GM19043 (cell line): ENCODE data around the gene ZNF808.
"Not testable (repeated sequence)": the region's sequence is repeated elsewhere in the genome, so short reads cannot be mapped to it uniquely, and the experiment has no call there.

Source experiments
- ATAC-seq: cut with Tn5 transposase; IDR thresholded peaks from one replicate; pipeline ENCODE4 v1.9.1; 2021; ENCODE audit warnings: low read depth; ENCODE audit not compliant: unreplicated experiment

Gene ZNF808

DNA sequence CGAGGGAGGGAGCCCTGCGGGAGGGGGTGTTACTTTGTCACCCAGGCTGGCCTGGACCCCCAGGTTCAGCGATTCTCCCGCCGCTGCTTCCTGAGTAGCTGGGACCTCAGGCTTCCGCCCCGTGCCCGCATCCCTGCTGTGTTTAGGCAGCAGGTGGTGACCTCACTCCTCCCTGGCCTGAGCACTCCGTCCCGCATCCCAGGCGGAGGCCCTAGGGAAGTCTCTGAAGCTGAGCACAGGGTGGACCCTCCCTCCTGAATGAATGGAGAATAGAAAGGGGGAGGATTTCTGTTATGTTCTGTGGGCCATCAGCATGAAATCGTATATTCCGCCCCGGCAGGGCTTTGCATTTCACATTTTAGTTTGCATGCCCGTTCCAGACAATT is 7.9 kb downstream of the ZNF808 start:
- ATAC-seq: not testable (repeated sequence)

- peak; percentile 55 for ATAC-seq
These were observed 8.4 kb downstream of the ZNF808 start for GRCh38 chr19:52535771-52536447.

DNA sequence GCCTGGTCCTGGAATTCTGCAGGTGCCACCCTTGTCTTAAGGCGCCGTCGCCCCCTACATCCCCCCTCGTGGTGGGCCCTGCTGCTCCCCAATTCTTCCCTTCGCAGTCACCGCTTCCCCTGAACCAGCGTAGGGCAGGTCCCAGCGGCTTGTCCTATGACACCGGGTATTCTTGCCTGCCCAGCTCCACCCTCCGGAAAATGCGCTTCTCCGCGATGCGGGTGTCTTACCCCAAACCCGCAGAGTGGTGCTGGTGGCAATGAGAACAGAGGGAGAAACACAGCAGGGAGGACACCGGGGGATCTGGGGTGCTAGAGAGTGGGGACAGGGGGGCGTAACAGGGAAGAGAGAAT is 9.0 kb downstream of the ZNF808 start:
- peak; percentile 41 for ATAC-seq

- ATAC-seq: not testable (repeated sequence)
These were observed 11.3 kb downstream of the ZNF808 start for GRCh38 chr19:52538815-52539214.

GRCh38 chr19:52541176-52541575 is 13.7 kb downstream of the ZNF808 start:
- not testable (repeated sequence) for ATAC-seq

DNA sequence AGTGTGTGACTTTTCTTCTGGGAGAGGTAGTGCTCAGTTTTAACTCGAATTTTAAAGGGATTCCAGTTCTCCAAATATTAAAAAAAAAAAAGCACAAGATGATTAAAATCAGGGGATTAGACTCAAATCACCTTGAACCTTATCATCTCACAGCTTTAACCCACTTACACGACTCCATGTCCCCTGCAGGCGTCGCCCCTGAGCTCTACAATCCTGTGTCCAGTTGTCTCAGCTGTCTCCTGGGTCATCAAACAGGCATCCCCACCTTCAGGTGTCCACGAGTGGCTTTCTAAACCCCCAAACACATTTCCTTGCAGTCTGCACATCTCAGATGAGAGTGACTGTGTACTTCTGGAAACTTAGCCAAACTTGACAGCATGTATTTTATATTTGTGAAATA is 14.1 kb downstream of the ZNF808 start:
- ATAC-seq: no peak

GRCh38 chr19:52542541-52542940 is 15.1 kb downstream of the ZNF808 start:
- ATAC-seq: not testable (repeated sequence)

- no peak for ATAC-seq
These were observed 15.7 kb downstream of the ZNF808 start for GRCh38 chr19:52542984-52543664.

DNA sequence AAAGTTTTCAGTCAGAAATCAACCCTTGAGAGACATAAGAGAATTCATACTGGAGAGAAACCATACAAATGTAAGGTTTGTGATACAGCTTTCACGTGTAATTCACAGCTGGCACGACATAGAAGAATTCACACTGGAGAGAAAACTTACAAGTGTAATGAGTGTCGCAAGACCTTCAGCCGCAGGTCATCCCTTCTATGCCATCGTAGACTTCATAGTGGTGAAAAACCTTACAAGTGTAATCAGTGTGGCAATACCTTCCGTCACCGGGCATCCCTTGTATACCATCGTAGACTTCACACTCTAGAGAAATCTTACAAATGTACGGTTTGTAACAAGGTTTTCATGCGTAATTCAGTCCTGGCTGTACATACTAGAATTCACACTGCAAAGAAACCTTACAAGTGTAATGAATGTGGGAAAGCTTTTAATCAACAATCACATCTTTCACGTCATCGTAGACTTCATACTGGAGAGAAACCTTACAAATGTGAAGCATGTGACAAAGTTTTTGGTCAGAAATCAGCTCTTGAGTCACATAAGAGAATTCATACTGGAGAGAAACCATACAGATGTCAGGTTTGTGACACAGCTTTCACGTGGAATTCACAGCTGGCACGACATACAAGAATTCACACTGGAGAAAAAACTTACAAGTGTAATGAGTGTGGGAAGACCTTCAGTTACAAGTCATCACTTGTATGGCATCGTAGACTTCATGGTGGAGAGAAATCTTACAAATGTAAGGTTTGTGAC is 26.9 kb downstream of the ZNF808 start:
- no peak for ATAC-seq

DNA sequence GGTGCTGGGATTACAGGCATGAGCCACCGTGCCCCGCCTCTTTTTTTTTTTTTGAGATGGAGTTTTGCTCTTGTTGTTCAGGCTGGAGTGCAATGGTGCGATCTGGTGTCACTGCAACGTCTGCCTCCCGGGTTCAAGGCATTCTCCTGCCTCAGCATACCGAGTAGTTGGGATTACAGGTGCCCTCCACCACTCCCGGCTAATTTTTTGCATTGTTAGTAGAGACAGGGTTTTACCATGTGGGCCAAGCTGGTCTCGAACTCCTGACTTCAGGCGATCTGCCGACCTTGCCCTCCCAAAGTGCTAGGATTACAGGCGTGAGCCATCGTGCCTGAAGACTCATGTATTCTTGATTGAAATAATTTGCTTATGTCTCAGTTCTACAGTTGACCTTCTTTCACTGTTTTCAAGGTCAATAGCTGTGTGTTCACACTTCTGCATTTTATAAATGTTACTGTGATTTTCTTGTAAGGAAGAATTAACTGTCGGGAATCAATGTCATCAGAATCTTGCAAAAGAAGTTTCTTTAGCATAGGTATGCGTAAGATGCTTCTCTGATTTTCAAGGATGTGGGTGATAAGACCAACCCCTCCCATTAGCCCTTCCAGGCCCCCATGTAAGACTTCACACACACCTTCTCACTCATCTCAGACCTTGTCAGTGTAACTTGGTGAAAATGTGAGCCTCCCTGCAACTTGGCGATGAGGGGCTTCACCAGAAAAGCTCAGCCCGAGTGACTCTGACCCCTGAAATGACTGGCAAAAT is 29.9 kb downstream of the ZNF808 start:
- ATAC-seq: no peak

DNA sequence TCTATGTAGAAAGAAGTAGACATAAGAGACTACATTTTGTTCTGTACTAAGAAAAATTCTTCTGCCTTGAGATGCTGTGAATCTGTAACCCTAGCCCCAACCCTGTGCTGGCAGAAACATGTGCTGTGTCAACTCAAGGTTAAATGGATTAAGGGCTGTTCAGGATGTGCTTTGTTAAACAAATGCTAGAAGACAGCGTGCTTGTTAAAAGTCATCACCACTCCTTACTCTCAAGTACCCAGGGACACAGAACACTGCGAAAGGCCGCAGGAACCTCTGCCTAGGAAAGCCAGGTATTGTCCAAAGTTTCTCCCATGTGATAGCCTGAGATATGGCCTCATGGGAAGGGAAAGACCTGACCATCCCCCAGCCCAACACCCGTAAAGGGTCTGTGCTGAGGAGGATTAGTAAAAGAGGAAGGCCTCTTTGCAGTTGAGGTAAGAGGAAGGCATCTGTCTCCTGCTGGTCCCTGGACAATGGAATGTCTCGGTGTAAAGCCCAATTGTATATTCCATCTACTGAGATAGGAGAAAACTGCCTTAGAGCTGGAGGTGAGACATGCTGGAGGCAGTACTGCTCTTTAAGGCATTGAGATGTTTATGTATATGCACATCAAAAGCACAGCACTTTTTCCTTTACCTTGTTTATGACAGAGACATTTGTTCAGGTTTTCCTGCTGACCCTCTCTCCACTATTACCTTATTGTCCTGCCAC is 31.4 kb downstream of the ZNF808 start:
- ATAC-seq: not testable (repeated sequence)

DNA sequence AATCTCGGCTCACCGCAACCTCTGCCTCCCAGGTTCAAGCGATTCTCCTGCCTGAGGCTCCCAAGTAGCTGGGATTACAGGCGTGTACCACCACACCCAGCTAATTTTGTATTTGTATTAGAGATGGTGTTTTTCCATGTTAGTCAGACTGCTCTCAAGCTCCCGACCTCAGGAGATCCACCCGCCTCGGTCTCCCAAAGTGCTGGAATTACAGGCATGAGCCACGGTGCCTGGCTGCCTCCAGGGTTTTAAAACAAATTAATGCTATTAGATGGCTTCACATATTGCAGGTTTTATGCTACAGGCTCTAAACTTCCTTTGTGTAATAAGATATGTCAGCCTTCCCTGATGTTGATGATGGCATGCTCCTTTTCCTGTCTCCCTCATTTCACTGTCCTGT is 34.1 kb downstream of the ZNF808 start:
- ATAC-seq: not testable (repeated sequence)

DNA sequence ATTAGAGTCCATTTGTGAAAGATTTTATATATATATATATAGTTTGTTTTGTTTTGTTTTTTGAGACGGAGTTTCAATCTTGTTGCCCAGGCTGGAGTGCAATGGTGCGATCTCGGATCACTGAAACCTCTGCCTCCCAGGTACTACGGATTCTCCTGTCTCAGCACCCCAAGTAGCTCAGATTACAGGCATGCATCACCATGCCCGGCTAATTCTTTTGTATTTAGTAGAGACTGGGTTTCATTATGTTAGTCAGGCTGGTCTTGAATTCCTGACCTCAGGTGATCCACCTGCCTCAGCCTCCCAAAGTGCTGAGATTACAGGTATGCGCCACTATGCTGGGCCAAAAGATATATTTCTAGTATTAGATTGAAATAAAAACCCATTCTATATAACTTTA is 38.7 kb downstream of the ZNF808 start:
- no peak for ATAC-seq

GRCh38 chr19:52566588-52566987 is 39.1 kb downstream of the ZNF808 start:
- ATAC-seq: no peak

- ATAC-seq: no peak
These were observed 40.5 kb downstream of the ZNF808 start for GRCh38 chr19:52567921-52568320.

- ATAC-seq: not testable (repeated sequence)
These were observed 42.2 kb downstream of the ZNF808 start for GRCh38 chr19:52569638-52569999.

- peak; percentile 89 for ATAC-seq
These were observed 42.8 kb downstream of the ZNF808 start, which contains the start of gene ZNF701 for GRCh38 chr19:52570000-52570861. TSS of gene ZNF701 (plus strand) at chr19:52570287. CDS start at chr19:52574148, 3,861 bp downstream.

DNA sequence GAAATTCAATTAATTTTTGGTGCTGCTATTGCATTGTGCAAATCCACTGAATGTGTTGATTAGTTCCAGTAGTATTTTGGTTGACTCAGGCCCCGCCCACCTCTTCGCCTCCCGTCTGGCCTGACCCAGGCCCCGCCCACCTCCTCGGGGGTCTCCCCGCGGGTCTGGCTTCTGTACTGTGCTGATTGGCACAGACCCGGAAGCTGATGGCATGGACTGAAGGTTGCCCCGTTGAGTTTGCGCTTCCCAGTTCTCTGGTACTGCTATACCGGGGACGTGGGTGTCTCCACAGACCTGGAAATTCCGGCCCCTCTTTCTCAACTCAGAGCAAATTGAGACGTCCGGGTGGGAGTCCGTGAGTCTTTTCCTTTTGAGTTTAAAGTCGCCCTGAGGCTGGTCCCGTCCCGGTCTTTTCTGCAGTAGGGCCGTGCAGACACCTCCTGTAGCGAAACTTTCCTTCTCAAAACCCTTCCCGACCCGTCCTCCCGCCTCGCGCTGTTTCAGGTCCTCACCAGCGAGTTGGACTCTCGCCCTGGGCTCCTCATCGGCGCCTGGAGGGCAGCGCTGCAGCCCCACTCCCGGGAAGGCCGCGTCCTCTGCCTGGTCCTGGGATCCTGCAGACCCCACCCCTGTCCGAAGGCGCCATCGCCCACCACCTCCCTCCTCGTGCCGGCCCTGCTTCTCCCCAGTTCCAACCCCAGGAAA is 57.4 kb downstream of the ZNF808 start:
- ATAC-seq: no peak

DNA sequence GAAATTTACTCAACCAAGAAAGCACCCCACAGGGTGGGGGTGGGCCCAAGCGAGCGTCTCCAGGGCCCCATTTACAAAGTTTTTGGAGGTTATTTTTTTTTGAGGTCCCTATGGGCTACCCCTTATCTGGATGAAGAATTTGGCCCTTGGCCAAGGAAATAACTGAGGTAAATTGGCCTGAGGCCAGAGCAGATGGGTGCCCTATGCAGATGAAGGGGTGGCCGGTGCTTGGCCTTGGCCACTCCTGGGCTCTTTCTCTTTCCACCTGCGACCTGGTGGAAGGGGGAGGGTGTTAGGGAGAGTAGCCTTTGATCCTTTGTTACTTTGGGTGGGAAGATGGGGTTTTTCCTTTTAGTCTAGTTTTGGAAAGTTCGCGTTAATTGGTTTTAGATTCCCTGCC is 58.1 kb downstream of the ZNF808 start:
- ATAC-seq: no peak
